HG03460 (cell line): Measurements from ENCODE around the gene MAGEB4.

Source experiments
- ATAC-seq: cut with Tn5 transposase; IDR thresholded peaks from one replicate; pipeline ENCODE4 v1.9.1; 2021; ENCODE audit not compliant: unreplicated experiment

MAGEB4 gene

GRCh38 chrX:30282527-30282926 is 40.7 kb downstream of the MAGEB4 start:
- ATAC-seq, result no peak

- ATAC-seq, result no peak
Measured at GRCh38 chrX:30283456-30284200, 41.8 kb downstream of the MAGEB4 start.
